K562 (cell line): ENCODE data around the gene CHCHD1. TPM values are rescaled to one million over a fixed set of nuclear protein-coding genes. Genes with fewer than 3 reads are reported as not detected.

Experiments used
- CBX8 ChIP-seq: fragments of 200-600 bp; sonication (generic); IDR thresholded peaks from 2 replicates; pipeline ENCODE4 v1.6.1; 2012; ENCODE audit warnings: borderline replicate concordance, mixed run types, low read depth, mild to moderate bottlenecking, moderate library complexity, mixed read lengths, low read length, control low read depth, inconsistent platforms; ENCODE audit not compliant: poor library complexity, severe bottlenecking; ENCODE audit errors: extremely low read depth
- CREB1 ChIP-seq, 2 experiments: sonication (generic) in 1 of 2; formaldehyde crosslinking in 1 of 2; IDR thresholded peaks; 2 replicates each; pipeline versions ENCODE4 v1.6.1 to v1.8.0; 2012 to 2022; ENCODE audit warnings: inconsistent platforms in 1 of 2, mild to moderate bottlenecking in 1 of 2, missing genetic modification reagents in 1 of 2, moderate library complexity in 1 of 2
- ELF1 ChIP-seq: fragments of 200-800 bp; sonication (Bioruptor generic); IDR thresholded peaks from 2 replicates; pipeline ENCODE4 v1.6.1; 2016; ENCODE audit warnings: missing genetic modification characterization, missing compliant biosample characterization
- FOXK2 ChIP-seq, 2 experiments: fragments of 450-650 bp; IDR thresholded peaks in 1 of 2; conservative IDR thresholded peaks in 1 of 2; 2 replicates each; pipeline ENCODE4 v1.6.1; 2016; ENCODE audit warnings: low read depth in 2 of 2, mild to moderate bottlenecking in 1 of 2
- GABPB1 ChIP-seq: sonication (generic); formaldehyde crosslinking; IDR thresholded peaks from 2 replicates; pipeline ENCODE4 v1.8.0; 2022; ENCODE audit warnings: mild to moderate bottlenecking, missing genetic modification reagents
- GATAD2B ChIP-seq: fragments of 450-650 bp; IDR thresholded peaks from 2 replicates; pipeline ENCODE4 v1.6.1; 2017; ENCODE audit warnings: mild to moderate bottlenecking, borderline replicate concordance
- HNRNPLL ChIP-seq: fragments of 200-400 bp; formaldehyde crosslinking; IDR thresholded peaks from 2 replicates; pipeline ENCODE4 v1.6.1; 2017; ENCODE audit warnings: low read length, low read depth, mild to moderate bottlenecking; ENCODE audit not compliant: poor library complexity, severe bottlenecking
- KLF13 ChIP-seq: fragments of 450-650 bp; IDR thresholded peaks from 2 replicates; pipeline ENCODE4 v1.6.1; 2016; ENCODE audit warnings: missing genetic modification characterization, low read depth, mild to moderate bottlenecking, missing compliant biosample characterization, moderate library complexity, borderline replicate concordance
- LEF1 ChIP-seq: fragments of 450-650 bp; IDR thresholded peaks from 2 replicates; pipeline ENCODE4 v1.6.1; 2016; ENCODE audit warnings: mild to moderate bottlenecking
- MEF2A ChIP-seq: IDR thresholded peaks from 2 replicates; pipeline ENCODE4 v1.6.1; 2011; ENCODE audit warnings: low read depth, mild to moderate bottlenecking, low read length, moderate library complexity; ENCODE audit not compliant: control insufficient read depth
- POLR3A ChIP-seq: IDR thresholded peaks from 2 replicates; pipeline ENCODE4 v1.6.1; 2011; ENCODE audit warnings: borderline replicate concordance, mild to moderate bottlenecking, moderate library complexity; ENCODE audit not compliant: insufficient read length, insufficient read depth; ENCODE audit errors: extremely low read depth
- SRSF1 ChIP-seq: fragments of 200-400 bp; formaldehyde crosslinking; IDR thresholded peaks from 2 replicates; pipeline ENCODE4 v1.6.1; 2017; ENCODE audit warnings: mild to moderate bottlenecking, low read depth, low read length, moderate library complexity
- ZFX ChIP-seq: sonication (generic); formaldehyde crosslinking; IDR thresholded peaks from 2 replicates; pipeline ENCODE4 v1.8.0; 2022; ENCODE audit warnings: mild to moderate bottlenecking, missing genetic modification reagents, moderate library complexity
- ZNF354B ChIP-seq: fragments of 250-450 bp; sonication (Bioruptor Pico); IDR thresholded peaks from 2 replicates; pipeline ENCODE4 v1.4.0; 2020
- ZNF395 ChIP-seq: fragments of 200-800 bp; sonication (Bioruptor generic); IDR thresholded peaks from 2 replicates; pipeline ENCODE4 v1.6.1; 2017; ENCODE audit warnings: missing genetic modification characterization, missing compliant biosample characterization
- ZSCAN32 ChIP-seq: fragments of 450-650 bp; formaldehyde crosslinking; IDR thresholded peaks from 2 replicates; pipeline ENCODE4 v1.4.0; 2020; ENCODE audit warnings: mild to moderate bottlenecking, moderate library complexity
- polyA plus RNA-seq, 8 experiments: library from polyadenylated mRNA; depleted of rRNA in 4 of 8; stranded (reverse) in 5 of 8; unstranded in 3 of 8; fragments of >200 nt; fragmentation: Nextera tagmentation in 2 of 8; fragmentation: Illumina TruSeq in 1 of 8; extraction: Ambion mirVana in 2 of 8; extraction: Trizol in 1 of 8; gene quantifications; 2 replicates each; pipeline versions ENCODE4 v1.2.1 to v1.2.3, GENCODE V29; 2011 to 2014; ENCODE audit warnings: inconsistent platforms in 1 of 8, missing spikeins in 1 of 8
- total RNA-seq, 7 experiments: library from RNA; depleted of rRNA in 6 of 7; stranded (reverse); fragments of >200 nt in 6 of 7; fragmentation: Illumina TruSeq in 2 of 7; extraction: Trizol in 2 of 7; gene quantifications; 2 replicates each; pipeline versions ENCODE4 v1.2.1 to v1.2.3, GENCODE V29; 2011 to 2021; ENCODE audit warnings: low replicate concordance in 1 of 7
- TF ChIP-seq, protein P1 (sequence below): IDR thresholded peaks from 2 replicates; pipeline ENCODE4 v1.6.1; 2011; ENCODE audit not compliant: insufficient read length; ENCODE audit errors: extremely low read depth
- TF ChIP-seq, protein P2 (sequence below): sonication (generic); formaldehyde crosslinking; IDR thresholded peaks from 2 replicates; pipeline ENCODE4 v1.8.0; 2022; ENCODE audit warnings: mild to moderate bottlenecking, missing genetic modification reagents, borderline replicate concordance
- TF ChIP-seq, protein P3 (sequence below): fragments of 450-650 bp; IDR thresholded peaks from 2 replicates; pipeline ENCODE4 v1.6.1; 2014; ENCODE audit warnings: low read depth, mild to moderate bottlenecking, moderate library complexity, borderline replicate concordance

CHCHD1 gene
- total and polyA plus RNA-seq, 9 of the 15 experiments (the other 6 are each of a cell fraction or from before 2014, with no cell fraction given): 52.9 to 126 (median 83.4) TPM

DNA sequence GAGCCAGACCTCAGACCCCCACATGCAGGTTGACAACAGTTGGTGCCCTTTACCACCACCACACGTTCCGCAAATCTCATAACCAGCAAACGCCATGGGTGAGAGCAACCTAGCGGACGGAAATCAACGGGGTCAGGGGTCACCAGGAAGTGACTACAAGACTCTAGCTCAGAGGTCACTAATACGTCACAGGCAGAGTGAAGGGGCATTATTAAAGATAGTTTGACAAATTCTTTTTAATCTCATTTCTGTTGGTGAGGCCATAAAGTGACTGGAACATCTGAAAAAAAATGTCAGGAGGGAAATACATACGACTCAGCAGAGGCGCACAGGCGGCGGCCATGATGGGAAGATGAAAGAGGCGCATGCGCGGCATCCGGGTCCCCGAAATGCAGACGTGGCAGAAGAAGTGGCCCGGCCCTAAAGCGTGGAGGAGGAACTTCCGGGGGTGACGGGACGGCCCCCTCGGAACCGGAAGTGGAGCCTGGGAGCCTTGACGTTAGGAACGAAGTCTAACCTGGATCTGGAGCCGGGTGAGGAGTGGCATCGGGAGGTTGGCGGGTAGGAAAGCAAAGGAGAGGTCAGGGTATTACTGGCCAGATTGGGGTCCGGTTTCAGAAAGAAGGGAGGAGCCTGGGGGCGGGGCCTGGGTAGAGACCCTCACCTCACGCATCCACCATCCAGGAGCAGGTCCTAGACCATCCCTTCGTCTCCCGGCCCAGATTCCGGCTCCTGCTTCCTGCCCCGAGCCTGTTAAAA lies 37.8 kb upstream of the CHCHD1 start, which contains the start of gene SEC24C (continued):
- TF ChIP-seq ZSCAN32 (CRISPR knock-in tag) (peak; percentile 52; the same call in 1 of the 2 replicates), CREB1 (IDR thresholded peaks at IDR 0.05) (peak; percentile 94), CREB1 (CRISPR knock-in tag; IDR thresholded peaks at IDR 0.05) (peak; percentile 94), KLF13 (tag) (peak; percentile 60; the same call in 1 of the 2 replicates), CBX8 (no peak), POLR3A (no peak), LEF1 (peak; percentile 84), ZNF354B (CRISPR knock-in tag) (0 out of 2 replicates have a peak, but pooled peaks have one; percentile 39), GATAD2B (peak; percentile 64; the same call in 1 of the 2 replicates), ELF1 (peak; percentile 96), MEF2A (no peak), ZFX (CRISPR knock-in tag) (peak; percentile 81), ZNF395 (peak; percentile 60), FOXK2 (conservative IDR thresholded peaks at IDR 0.05 in 1 of 2, IDR thresholded peaks at IDR 0.05 in 1 of 2; ENCODE audit: low read depth in 2 of 2) (peak; percentile 85 to 91; a peak in 3 of 4 replicates), GABPB1 (CRISPR knock-in tag) (peak; percentile 98), SRSF1 (no peak), HNRNPLL (peak; percentile 34)
- TF ChIP-seq, protein P1, sequence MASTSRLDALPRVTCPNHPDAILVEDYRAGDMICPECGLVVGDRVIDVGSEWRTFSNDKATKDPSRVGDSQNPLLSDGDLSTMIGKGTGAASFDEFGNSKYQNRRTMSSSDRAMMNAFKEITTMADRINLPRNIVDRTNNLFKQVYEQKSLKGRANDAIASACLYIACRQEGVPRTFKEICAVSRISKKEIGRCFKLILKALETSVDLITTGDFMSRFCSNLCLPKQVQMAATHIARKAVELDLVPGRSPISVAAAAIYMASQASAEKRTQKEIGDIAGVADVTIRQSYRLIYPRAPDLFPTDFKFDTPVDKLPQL: no peak
- TF ChIP-seq, protein P2, sequence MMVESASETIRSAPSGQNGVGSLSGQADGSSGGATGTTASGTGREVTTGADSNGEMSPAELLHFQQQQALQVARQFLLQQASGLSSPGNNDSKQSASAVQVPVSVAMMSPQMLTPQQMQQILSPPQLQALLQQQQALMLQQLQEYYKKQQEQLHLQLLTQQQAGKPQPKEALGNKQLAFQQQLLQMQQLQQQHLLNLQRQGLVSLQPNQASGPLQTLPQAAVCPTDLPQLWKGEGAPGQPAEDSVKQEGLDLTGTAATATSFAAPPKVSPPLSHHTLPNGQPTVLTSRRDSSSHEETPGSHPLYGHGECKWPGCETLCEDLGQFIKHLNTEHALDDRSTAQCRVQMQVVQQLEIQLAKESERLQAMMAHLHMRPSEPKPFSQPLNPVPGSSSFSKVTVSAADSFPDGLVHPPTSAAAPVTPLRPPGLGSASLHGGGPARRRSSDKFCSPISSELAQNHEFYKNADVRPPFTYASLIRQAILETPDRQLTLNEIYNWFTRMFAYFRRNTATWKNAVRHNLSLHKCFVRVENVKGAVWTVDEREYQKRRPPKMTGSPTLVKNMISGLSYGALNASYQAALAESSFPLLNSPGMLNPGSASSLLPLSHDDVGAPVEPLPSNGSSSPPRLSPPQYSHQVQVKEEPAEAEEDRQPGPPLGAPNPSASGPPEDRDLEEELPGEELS: 0 out of 2 replicates have a peak, but pooled peaks have one; percentile 32
- TF ChIP-seq, protein P3, sequence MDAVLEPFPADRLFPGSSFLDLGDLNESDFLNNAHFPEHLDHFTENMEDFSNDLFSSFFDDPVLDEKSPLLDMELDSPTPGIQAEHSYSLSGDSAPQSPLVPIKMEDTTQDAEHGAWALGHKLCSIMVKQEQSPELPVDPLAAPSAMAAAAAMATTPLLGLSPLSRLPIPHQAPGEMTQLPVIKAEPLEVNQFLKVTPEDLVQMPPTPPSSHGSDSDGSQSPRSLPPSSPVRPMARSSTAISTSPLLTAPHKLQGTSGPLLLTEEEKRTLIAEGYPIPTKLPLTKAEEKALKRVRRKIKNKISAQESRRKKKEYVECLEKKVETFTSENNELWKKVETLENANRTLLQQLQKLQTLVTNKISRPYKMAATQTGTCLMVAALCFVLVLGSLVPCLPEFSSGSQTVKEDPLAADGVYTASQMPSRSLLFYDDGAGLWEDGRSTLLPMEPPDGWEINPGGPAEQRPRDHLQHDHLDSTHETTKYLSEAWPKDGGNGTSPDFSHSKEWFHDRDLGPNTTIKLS: peak; percentile 100
